SK-N-SH (cell line): ENCODE data around the gene PXMP4. TPM values are rescaled to one million over a fixed set of nuclear protein-coding genes. Genes with fewer than 3 reads are reported as not detected.

ENCODE experiments used
- CTCF ChIA-PET: fragments of 300-600, 350-600 bp; formaldehyde crosslinking; extraction: SDS; loops from one replicate; lab custom pipeline; 2021; lab: Yijun Ruan, JAX
- POLR2A ChIA-PET: fragments of 350-600 bp; sonication (Branson Sonifier 250); formaldehyde crosslinking; extraction: SDS; loops from one replicate; lab custom pipeline; 2020; ENCODE audit warnings: antibody characterized with exemption, inconsistent platforms; lab: Yijun Ruan, JAX
- DNase-seq: peaks from one replicate; pipeline ENCODE4 v3.0.0; 2012
- H2AFZ ChIP-seq: fragments of 200-600 bp; sonication (generic); 2 replicates; pipeline ENCODE4 v1.8.1; 2016; ENCODE audit warnings: antibody characterized with exemption, mild to moderate bottlenecking, low read depth
- H3F3A ChIP-seq: fragments of 200-600 bp; sonication (generic); replicated peaks from 2 replicates; pipeline ENCODE3; 2016; ENCODE audit warnings: antibody characterized with exemption, mild to moderate bottlenecking; ENCODE audit not compliant: insufficient read depth
- H3K27ac ChIP-seq, 2 experiments: fragments of 200-500 bp in 1 of 2; fragments of 200-600 bp in 1 of 2; sonication (Bioruptor generic) in 1 of 2; sonication (generic), shearing (Covaris generic) in 1 of 2; 2 replicates each; pipeline versions ENCODE4 v1.5.1 to v1.6.1; 2014 to 2016; ENCODE audit warnings: low read depth in 2 of 2, inconsistent platforms in 1 of 2, low read length in 1 of 2, mild to moderate bottlenecking in 1 of 2, mixed read lengths in 1 of 2
- H3K27me3 ChIP-seq: fragments of 200-600 bp; sonication (generic), shearing (Covaris generic); 2 replicates; pipeline ENCODE4 v1.6.1; 2016; ENCODE audit warnings: mixed run types; ENCODE audit not compliant: insufficient read depth
- H3K36me3 ChIP-seq, 2 experiments: fragments of 200-500 bp in 1 of 2; fragments of 200-600 bp in 1 of 2; sonication (Bioruptor generic) in 1 of 2; sonication (generic) in 1 of 2; replicated peaks in 1 of 2; 2 replicates each; pipeline versions ENCODE3 to v1.5.1; 2014 to 2016; ENCODE audit warnings: low read length in 1 of 2, mild to moderate bottlenecking in 1 of 2; ENCODE audit not compliant: insufficient read depth in 2 of 2, control insufficient read depth in 1 of 2
- H3K4me1 ChIP-seq, 2 experiments: fragments of 200-500 bp in 1 of 2; fragments of 200-600 bp in 1 of 2; sonication (Bioruptor generic) in 1 of 2; sonication (generic), shearing (Covaris generic) in 1 of 2; 2 replicates each; pipeline versions ENCODE4 v1.5.1 to v1.6.1; 2014 to 2016; ENCODE audit warnings: low read depth in 1 of 2, low read length in 1 of 2, mixed run types in 1 of 2; ENCODE audit not compliant: insufficient read depth in 2 of 2, control insufficient read depth in 1 of 2
- H3K4me2 ChIP-seq: fragments of 200-600 bp; sonication (generic), shearing (Covaris generic); 2 replicates; pipeline ENCODE4 v1.6.1; 2017; ENCODE audit warnings: mixed run types
- H3K4me3 ChIP-seq, 2 experiments: fragments of 200-500 bp in 1 of 2; fragments of 200-600 bp in 1 of 2; sonication (Bioruptor generic) in 1 of 2; sonication (generic), shearing (Covaris generic) in 1 of 2; 2 replicates each; pipeline versions ENCODE4 v1.5.1 to v1.8.1; 2014 to 2016; ENCODE audit warnings: low read depth in 2 of 2, inconsistent platforms in 1 of 2, low read length in 1 of 2, mild to moderate bottlenecking in 1 of 2, mixed read lengths in 1 of 2, moderate library complexity in 1 of 2
- H3K79me2 ChIP-seq: fragments of 200-600 bp; sonication (generic); 2 replicates; pipeline ENCODE4 v1.8.1; 2017; ENCODE audit warnings: mild to moderate bottlenecking; ENCODE audit not compliant: insufficient read depth
- H3K9ac ChIP-seq: fragments of 200-600 bp; sonication (generic); 2 replicates; pipeline ENCODE4 v1.6.1; 2017; ENCODE audit warnings: mixed run types
- H3K9me2 ChIP-seq: fragments of 200-600 bp; sonication (generic); 2 replicates; pipeline ENCODE4 v1.6.1; 2017; ENCODE audit warnings: mixed run types
- H3K9me3 ChIP-seq: fragments of 200-600 bp; sonication (generic); 2 replicates; pipeline ENCODE4 v1.6.1; 2017; ENCODE audit warnings: mixed run types, mild to moderate bottlenecking, moderate library complexity
- H4K20me1 ChIP-seq: fragments of 200-600 bp; sonication (generic); 2 replicates; pipeline ENCODE4 v1.6.1; 2017; ENCODE audit warnings: mild to moderate bottlenecking, mixed run types; ENCODE audit not compliant: insufficient read depth
- CHD2 ChIP-seq: fragments of 150-350 bp; IDR thresholded peaks from 2 replicates; pipeline ENCODE4 v1.6.1; 2018; ENCODE audit warnings: low read length; ENCODE audit not compliant: partially characterized antibody
- ELF1 ChIP-seq: IDR thresholded peaks from 2 replicates; pipeline ENCODE4 v1.4.0; 2012
- EP300 ChIP-seq, 2 experiments: IDR thresholded peaks; 2 replicates each; pipeline versions ENCODE4 v1.4.0 to v1.6.1; 2012; ENCODE audit warnings: borderline replicate concordance in 1 of 2, low read depth in 1 of 2, low read length in 1 of 2
- EZH2phosphoT487 ChIP-seq: fragments of 200-600 bp; sonication (generic); IDR thresholded peaks from 2 replicates; pipeline ENCODE4 v1.6.1; 2017; ENCODE audit warnings: low read depth, mixed run types, mild to moderate bottlenecking, antibody characterized with exemption, moderate library complexity, borderline replicate concordance
- FOSL2 ChIP-seq: IDR thresholded peaks from 2 replicates; pipeline ENCODE4 v1.4.0; 2012; ENCODE audit warnings: low read depth, mild to moderate bottlenecking, moderate library complexity, borderline replicate concordance
- FOXM1 ChIP-seq: IDR thresholded peaks from 2 replicates; pipeline ENCODE4 v1.4.0; 2012; ENCODE audit warnings: low read depth, mild to moderate bottlenecking
- GABPA ChIP-seq: IDR thresholded peaks from 2 replicates; pipeline ENCODE4 v1.4.0; 2012; ENCODE audit warnings: low read depth, mild to moderate bottlenecking
- GATA2 ChIP-seq: sonication (generic); formaldehyde crosslinking; IDR thresholded peaks from 2 replicates; pipeline ENCODE4 v1.5.0; 2020; ENCODE audit warnings: mild to moderate bottlenecking, missing genetic modification reagents
- IRF3 ChIP-seq: fragments of 150-350 bp; IDR thresholded peaks from 2 replicates; pipeline ENCODE4 v1.6.1; 2016; ENCODE audit warnings: mild to moderate bottlenecking, low read depth, low read length
- JUND ChIP-seq: IDR thresholded peaks from 2 replicates; pipeline ENCODE4 v1.4.0; 2012
- MEF2A ChIP-seq: IDR thresholded peaks from 2 replicates; pipeline ENCODE4 v1.4.0; 2012; ENCODE audit warnings: low read depth, borderline replicate concordance
- MXI1 ChIP-seq: IDR thresholded peaks from 2 replicates; pipeline ENCODE4 v1.6.1; 2012; ENCODE audit warnings: mild to moderate bottlenecking, low read depth, low read length, improper control_type of control experiment
- NFIC ChIP-seq: IDR thresholded peaks from 2 replicates; pipeline ENCODE4 v1.4.0; 2012; ENCODE audit warnings: borderline replicate concordance
- NRF1 ChIP-seq: IDR thresholded peaks from 2 replicates; pipeline ENCODE4 v1.6.1; 2012; ENCODE audit warnings: low read depth, mild to moderate bottlenecking, low read length
- POLR2AphosphoS5 ChIP-seq: IDR thresholded peaks from 2 replicates; pipeline ENCODE4 v1.6.1; 2012; ENCODE audit warnings: low read depth, low read length
- RAD21 ChIP-seq: IDR thresholded peaks from 2 replicates; pipeline ENCODE4 v1.6.1; 2012; ENCODE audit warnings: mild to moderate bottlenecking, low read length
- RCOR1 ChIP-seq: fragments of 150-350 bp; IDR thresholded peaks from 2 replicates; pipeline ENCODE4 v1.6.1; 2017; ENCODE audit warnings: antibody characterized with exemption, low read length
- REST ChIP-seq: IDR thresholded peaks from 2 replicates; pipeline ENCODE4 v1.6.1; 2012; ENCODE audit warnings: mild to moderate bottlenecking, low read depth, low read length, moderate library complexity
- RFX5 ChIP-seq: IDR thresholded peaks from 2 replicates; pipeline ENCODE4 v1.6.1; 2012; ENCODE audit warnings: mild to moderate bottlenecking, improper control_type of control experiment, low read length
- RXRA ChIP-seq: IDR thresholded peaks from 2 replicates; pipeline ENCODE4 v1.4.0; 2012; ENCODE audit warnings: low read depth, mild to moderate bottlenecking, borderline replicate concordance
- SIN3A ChIP-seq: IDR thresholded peaks from 2 replicates; pipeline ENCODE4 v1.6.1; 2012; ENCODE audit warnings: low read depth, mild to moderate bottlenecking, low read length, moderate library complexity, borderline replicate concordance
- SMC3 ChIP-seq: IDR thresholded peaks from 2 replicates; pipeline ENCODE4 v1.6.1; 2012; ENCODE audit warnings: low read depth, low read length, improper control_type of control experiment
- TAF1 ChIP-seq: IDR thresholded peaks from 2 replicates; pipeline ENCODE4 v1.6.1; 2012; ENCODE audit warnings: low read depth, mild to moderate bottlenecking, low read length, moderate library complexity, borderline replicate concordance
- TCF12 ChIP-seq: IDR thresholded peaks from 2 replicates; pipeline ENCODE4 v1.4.0; 2012
- USF1 ChIP-seq: IDR thresholded peaks from 2 replicates; pipeline ENCODE4 v1.4.0; 2012; ENCODE audit warnings: low read depth, borderline replicate concordance
- USF2 ChIP-seq: fragments of 150-350 bp; IDR thresholded peaks from 2 replicates; pipeline ENCODE4 v1.6.1; 2017; ENCODE audit warnings: antibody characterized with exemption, low read length, low read depth, borderline replicate concordance
- ZBTB33 ChIP-seq: IDR thresholded peaks from 2 replicates; pipeline ENCODE4 v1.4.0; 2012; ENCODE audit warnings: low read depth, borderline replicate concordance
- WGBS: methylation state at CpG from one replicate; pipeline ENCODE4 v1.1.6; 2017; ENCODE audit warnings: low lambda C conversion rate; 5-methylcytosine and 5-hydroxymethylcytosine counted together
- polyA plus RNA-seq, 3 experiments: library from polyadenylated mRNA; depleted of rRNA; stranded (reverse); fragments of >200 nt; gene quantifications; 2 replicates each; pipeline ENCODE4 v1.2.3, GENCODE V29; 2012

Gene PXMP4
- polyA plus RNA-seq, 1 of the 3 experiments (the other 2 are of a cell fraction) = 5.6 TPM

GRCh38 chr20:33696448-33696847, 23.7 kb downstream of the PXMP4 start:
- H3K36me3 ChIP-seq = no peaks in the 10 kb centered on the region
- H3K4me1 ChIP-seq = peaks cover 4 to 21% of the 10 kb centered on the region in 2 experiments; a peak in 3 of 4 replicates
- H3K4me2 ChIP-seq = no peak overlapping the region
- H3F3A ChIP-seq = peaks cover 11% of the 10 kb centered on the region
- no peaks in the 10 kb centered on the region for H3K79me2 ChIP-seq
- ChIA-PET CTCF (interaction anchor here (0.7 to 1.6 kb wide), 5 partner anchors 10 to 30 kb away, joined by 3 to 15 read pairs (median 4); partner anchors contain the start of genes E2F1 and PXMP4), POLR2A (interaction anchor here (1.0 to 1.2 kb wide), 5 partner anchors 9 to 36 kb away, joined by 3 to 7 read pairs (median 4); partner anchors contain the start of genes ACTL10, PXMP4 and ZNF341)
- no peaks in the 10 kb centered on the region for H3K9me2 ChIP-seq
- peak; percentile 81 for DNase-seq
- 52% methylated on average over 3 of the region's 4 CpGs for WGBS
- H2AFZ ChIP-seq = no peak overlapping the region; the same call in 1 of the 2 replicates
- H3K9me3 ChIP-seq = no peaks in the 10 kb centered on the region
- H3K27me3 ChIP-seq = no peaks in the 10 kb centered on the region
- H3K9ac ChIP-seq = no peak overlapping the region
- H4K20me1 ChIP-seq = no peaks in the 10 kb centered on the region
- no peak overlapping the region for H3K4me3 ChIP-seq
- peak overlapping the region; percentile 72 to 94; a peak in 2 of 4 replicates for H3K27ac ChIP-seq
- TF ChIP-seq SMC3 (no peak), EP300 (IDR thresholded peaks at IDR 0.05; ENCODE audit: borderline replicate concordance in 1 of 2, low read depth in 1 of 2, low read length in 1 of 2) (peak in 1 of 2 experiments; percentile 74; a peak in 2 of 4 replicates), MEF2A (no peak), TCF12 (peak; percentile 14; the same call in 1 of the 2 replicates), JUND (no peak), RFX5 (no peak), FOSL2 (no peak), NRF1 (no peak), RAD21 (peak; percentile 31), REST (no peak), MXI1 (peak; percentile 72; the same call in 1 of the 2 replicates), CHD2 (peak; percentile 61), RXRA (no peak), EZH2phosphoT487 (no peak), ZBTB33 (no peak), SIN3A (no peak), USF2 (no peak), TAF1 (no peak), RCOR1 (peak; percentile 46; the same call in 1 of the 2 replicates), NFIC (no peak), USF1 (no peak), ELF1 (no peak), GABPA (no peak), POLR2AphosphoS5 (no peak), GATA2 (no peak), FOXM1 (no peak), IRF3 (no peak)
